ENCODE measurements around the gene EMP1.
A peak's percentile ranks its signal among the peaks of the same experiment; 100 is the strongest.

EMP1 gene

GRCh38 chr12:13179211-13180074, 17.1 kb upstream of the EMP1 start:
- peak overlapping the region; percentile 18 for H3K4me3 Mint-ChIP-seq
- H3K27ac Mint-ChIP-seq, result no peak overlapping the region
- H3K9me3 Mint-ChIP-seq, result no peaks in the 10 kb centered on the region
- peaks cover 9% of the 10 kb centered on the region for H3K4me1 Mint-ChIP-seq
- no peak for DNase-seq (ENCODE audit: low spot score in 2 of 2)
- H3K36me3 Mint-ChIP-seq, result no peaks in the 10 kb centered on the region
- peak; percentile 88 for ATAC-seq (ENCODE audit: low read depth)
- peaks cover 26% of the 10 kb centered on the region for H3K27me3 Mint-ChIP-seq

DNA sequence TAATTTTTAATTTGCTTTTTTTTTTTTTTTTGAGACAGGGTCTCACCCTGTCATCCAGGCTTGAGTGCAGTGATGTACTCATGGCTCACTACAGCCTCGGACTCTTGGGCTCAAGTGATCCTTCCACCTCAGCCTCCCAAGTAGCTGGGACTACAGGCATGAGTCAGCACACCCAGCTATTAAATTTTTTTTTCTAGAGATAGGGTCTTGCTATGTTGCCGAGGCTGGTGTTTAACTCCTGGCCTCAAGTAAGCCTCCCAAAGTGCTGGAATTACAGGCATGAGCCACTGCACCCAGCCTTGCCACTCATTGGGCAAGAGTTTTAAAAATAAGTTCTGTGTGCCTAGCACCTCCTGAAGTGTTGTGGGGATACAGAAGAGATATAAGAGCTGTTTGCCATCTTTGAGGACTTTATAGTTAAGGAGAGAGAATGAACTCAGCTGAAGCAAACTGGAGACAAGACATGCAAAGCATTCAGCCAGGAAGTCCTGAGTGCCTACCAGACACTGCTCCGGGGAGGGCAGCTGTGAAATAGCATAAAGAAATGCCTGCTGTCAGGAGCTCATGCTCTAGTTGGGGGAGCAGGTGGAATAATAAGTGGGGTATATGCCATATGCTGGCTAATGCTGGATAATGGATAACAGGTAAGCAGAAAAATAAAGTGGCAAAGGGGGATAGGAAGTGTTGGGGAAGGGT, 15.0 kb upstream of the EMP1 start:
- H3K4me1 Mint-ChIP-seq, result peaks cover 9% of the 10 kb centered on the region
- ATAC-seq (ENCODE audit: low read depth) (no peak), DNase-seq (ENCODE audit: low spot score in 2 of 2) (no peak)
- H3K27me3 Mint-ChIP-seq, result peaks cover 26% of the 10 kb centered on the region
- H3K36me3 Mint-ChIP-seq, result no peaks in the 10 kb centered on the region
- no peak overlapping the region for H3K4me3 Mint-ChIP-seq
- no peak overlapping the region for H3K27ac Mint-ChIP-seq
- H3K9me3 Mint-ChIP-seq, result no peaks in the 10 kb centered on the region

- H3K36me3 Mint-ChIP-seq, result no peaks in the 10 kb centered on the region
- no peak overlapping the region for H3K4me3 Mint-ChIP-seq
- H3K27ac Mint-ChIP-seq, result no peak overlapping the region
- peaks cover 9% of the 10 kb centered on the region for H3K4me1 Mint-ChIP-seq
- no peaks in the 10 kb centered on the region for H3K9me3 Mint-ChIP-seq
- DNase-seq (ENCODE audit: low spot score in 2 of 2) (no peak), ATAC-seq (ENCODE audit: low read depth) (no peak)
- H3K27me3 Mint-ChIP-seq, result peaks cover 23% of the 10 kb centered on the region
These were observed 13.6 kb upstream of the EMP1 start for GRCh38 chr12:13182881-13183280.

DNA sequence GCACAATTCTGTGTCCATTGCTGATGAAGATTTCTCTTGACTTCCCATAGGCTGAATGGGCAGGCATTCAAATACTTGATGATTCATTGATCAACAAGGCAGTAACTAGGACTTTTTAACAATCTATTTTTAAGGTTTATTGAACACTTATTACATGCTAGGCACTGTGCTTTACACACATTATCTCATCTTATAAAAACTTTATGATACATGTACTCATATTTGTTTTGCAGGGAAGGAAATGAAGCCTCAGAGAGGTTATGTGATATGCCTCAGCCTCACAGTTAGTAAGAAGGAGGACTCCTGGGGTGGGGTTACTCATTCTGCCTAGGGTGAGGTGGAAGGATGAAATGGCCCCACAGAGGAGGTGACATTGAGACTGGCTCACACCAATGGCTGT, 12.9 kb upstream of the EMP1 start:
- no peak overlapping the region for H3K4me3 Mint-ChIP-seq
- ATAC-seq (ENCODE audit: low read depth) (no peak), DNase-seq (ENCODE audit: low spot score in 2 of 2) (no peak)
- H3K4me1 Mint-ChIP-seq, result peaks cover 9% of the 10 kb centered on the region
- peaks cover 21% of the 10 kb centered on the region for H3K27me3 Mint-ChIP-seq
- H3K36me3 Mint-ChIP-seq, result no peaks in the 10 kb centered on the region
- no peaks in the 10 kb centered on the region for H3K9me3 Mint-ChIP-seq
- no peak overlapping the region for H3K27ac Mint-ChIP-seq

DNA sequence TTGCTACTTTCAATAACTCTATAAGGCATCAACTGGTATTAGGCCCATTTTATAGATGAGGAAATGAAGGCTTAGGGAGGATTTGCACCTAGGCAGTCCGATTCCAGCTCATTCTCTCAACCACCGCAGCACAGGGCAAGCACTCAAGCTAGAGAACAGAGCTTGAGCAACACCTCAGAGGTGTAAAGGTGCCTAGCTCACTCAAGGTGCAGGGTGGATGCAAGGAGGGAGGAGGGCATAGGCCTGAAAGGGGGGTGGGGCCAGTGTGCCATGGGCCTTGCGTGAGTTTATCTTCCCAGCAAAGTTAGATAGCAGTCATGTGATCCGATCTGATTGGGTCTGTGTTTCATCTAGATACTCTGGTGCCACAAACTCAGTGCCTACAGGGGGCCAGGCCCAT, 10.2 kb upstream of the EMP1 start:
- ATAC-seq (ENCODE audit: low read depth) (no peak), DNase-seq (ENCODE audit: low spot score in 2 of 2) (no peak)
- Mint-ChIP-seq H3K36me3 (no peaks in the 10 kb centered on the region), H3K4me1 (no peaks in the 10 kb centered on the region), H3K27ac (no peak overlapping the region), H3K9me3 (no peaks in the 10 kb centered on the region), H3K4me3 (no peak overlapping the region), H3K27me3 (peaks cover 24% of the 10 kb centered on the region)

DNA sequence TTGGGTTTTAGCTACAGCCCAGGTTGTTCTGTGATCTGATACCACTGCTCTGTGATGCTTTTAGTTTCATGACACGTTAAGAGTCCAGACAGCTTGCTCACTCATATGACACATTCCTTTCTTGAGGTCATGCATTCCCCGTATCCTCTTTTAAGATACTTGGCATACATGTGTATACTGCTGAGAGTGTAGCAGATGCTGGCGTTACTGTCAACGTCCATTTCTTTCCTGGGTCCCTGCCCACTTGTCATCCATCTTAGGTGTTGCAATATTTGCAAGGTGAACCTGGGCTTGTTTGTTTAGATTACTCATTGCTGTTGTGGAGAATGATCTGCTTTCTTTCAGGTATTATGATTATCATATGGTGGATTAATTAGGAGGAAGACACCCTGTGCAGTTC, 9.1 kb upstream of the EMP1 start:
- Mint-ChIP-seq H3K4me1 (no peaks in the 10 kb centered on the region), H3K27me3 (peaks cover 24% of the 10 kb centered on the region), H3K27ac (no peak overlapping the region), H3K4me3 (no peak overlapping the region), H3K9me3 (no peaks in the 10 kb centered on the region), H3K36me3 (no peaks in the 10 kb centered on the region)
- DNase-seq (ENCODE audit: low spot score in 2 of 2) (no peak), ATAC-seq (ENCODE audit: low read depth) (no peak)

- H3K36me3 Mint-ChIP-seq, result no peaks in the 10 kb centered on the region
- peaks cover 22% of the 10 kb centered on the region for H3K27me3 Mint-ChIP-seq
- ATAC-seq (ENCODE audit: low read depth), result no peak
- no peak for DNase-seq (ENCODE audit: low spot score in 2 of 2)
- H3K4me1 Mint-ChIP-seq, result no peaks in the 10 kb centered on the region
- no peak overlapping the region for H3K27ac Mint-ChIP-seq
- no peaks in the 10 kb centered on the region for H3K9me3 Mint-ChIP-seq
- no peak overlapping the region for H3K4me3 Mint-ChIP-seq
These were observed 7.3 kb upstream of the EMP1 start for GRCh38 chr12:13189264-13189663.

GRCh38 chr12:13190275-13190674, 6.3 kb upstream of the EMP1 start:
- Mint-ChIP-seq H3K4me3 (no peak overlapping the region), H3K36me3 (no peaks in the 10 kb centered on the region), H3K27me3 (peaks cover 19% of the 10 kb centered on the region), H3K4me1 (no peaks in the 10 kb centered on the region), H3K9me3 (no peaks in the 10 kb centered on the region), H3K27ac (no peak overlapping the region)
- DNase-seq (ENCODE audit: low spot score in 2 of 2) (no peak), ATAC-seq (ENCODE audit: low read depth) (no peak)

GRCh38 chr12:13192719-13193118, 3.8 kb upstream of the EMP1 start:
- Mint-ChIP-seq H3K9me3 (no peaks in the 10 kb centered on the region), H3K36me3 (no peaks in the 10 kb centered on the region), H3K4me1 (peaks cover 15% of the 10 kb centered on the region), H3K4me3 (no peak overlapping the region), H3K27ac (no peak overlapping the region), H3K27me3 (peaks cover 18% of the 10 kb centered on the region)
- DNase-seq (ENCODE audit: low spot score in 2 of 2) (no peak), ATAC-seq (ENCODE audit: low read depth) (no peak)

- H3K4me3 Mint-ChIP-seq, result no peak overlapping the region
- H3K27ac Mint-ChIP-seq, result no peak overlapping the region
- ATAC-seq (ENCODE audit: low read depth) (no peak), DNase-seq (ENCODE audit: low spot score in 2 of 2) (no peak)
- H3K27me3 Mint-ChIP-seq, result peaks cover 16% of the 10 kb centered on the region
- H3K36me3 Mint-ChIP-seq, result no peaks in the 10 kb centered on the region
- H3K4me1 Mint-ChIP-seq, result peaks cover 15% of the 10 kb centered on the region
- H3K9me3 Mint-ChIP-seq, result no peaks in the 10 kb centered on the region
These were observed 2.9 kb upstream of the EMP1 start for GRCh38 chr12:13193505-13194231.

GRCh38 chr12:13194401-13195110, 2.0 kb upstream of the EMP1 start:
- Mint-ChIP-seq H3K4me1 (peaks cover 15% of the 10 kb centered on the region), H3K9me3 (no peaks in the 10 kb centered on the region), H3K4me3 (no peak overlapping the region), H3K27me3 (peaks cover 12% of the 10 kb centered on the region), H3K27ac (no peak overlapping the region), H3K36me3 (no peaks in the 10 kb centered on the region)
- ATAC-seq (ENCODE audit: low read depth), result no peak
- DNase-seq (ENCODE audit: low spot score in 2 of 2), result no peak

DNA sequence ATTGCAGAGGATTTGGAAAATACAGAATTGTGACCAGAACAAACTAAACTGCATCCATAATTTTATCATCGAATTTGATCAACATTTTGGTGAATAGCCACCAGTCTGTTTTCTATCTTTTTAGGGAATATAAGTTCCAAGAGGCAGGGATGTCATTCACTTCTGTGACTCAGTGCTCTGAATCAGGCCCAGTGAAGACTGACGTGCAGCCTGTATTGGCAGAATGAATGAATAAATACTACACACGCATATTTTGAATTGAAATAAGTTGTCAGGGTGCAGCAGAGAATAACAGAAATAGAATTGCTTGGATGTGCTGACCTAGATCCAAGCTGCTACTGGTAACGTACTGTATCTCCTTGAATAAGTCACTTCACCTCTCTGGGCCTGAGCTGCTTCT, 1.3 kb upstream of the EMP1 start:
- H3K27me3 Mint-ChIP-seq, result peaks cover 12% of the 10 kb centered on the region
- no peak overlapping the region for H3K4me3 Mint-ChIP-seq
- no peaks in the 10 kb centered on the region for H3K36me3 Mint-ChIP-seq
- ATAC-seq (ENCODE audit: low read depth) (no peak), DNase-seq (ENCODE audit: low spot score in 2 of 2) (no peak)
- H3K9me3 Mint-ChIP-seq, result no peaks in the 10 kb centered on the region
- peaks cover 15% of the 10 kb centered on the region for H3K4me1 Mint-ChIP-seq
- no peak overlapping the region for H3K27ac Mint-ChIP-seq

GRCh38 chr12:13195785-13196129, 769 bp upstream of the EMP1 start:
- DNase-seq (ENCODE audit: low spot score in 2 of 2), result no peak
- H3K36me3 Mint-ChIP-seq, result no peaks in the 10 kb centered on the region
- no peak for ATAC-seq (ENCODE audit: low read depth)
- H3K27ac Mint-ChIP-seq, result no peak overlapping the region
- H3K4me3 Mint-ChIP-seq, result no peak overlapping the region
- peaks cover 8% of the 10 kb centered on the region for H3K27me3 Mint-ChIP-seq
- H3K9me3 Mint-ChIP-seq, result no peaks in the 10 kb centered on the region
- H3K4me1 Mint-ChIP-seq, result peaks cover 15% of the 10 kb centered on the region

DNA sequence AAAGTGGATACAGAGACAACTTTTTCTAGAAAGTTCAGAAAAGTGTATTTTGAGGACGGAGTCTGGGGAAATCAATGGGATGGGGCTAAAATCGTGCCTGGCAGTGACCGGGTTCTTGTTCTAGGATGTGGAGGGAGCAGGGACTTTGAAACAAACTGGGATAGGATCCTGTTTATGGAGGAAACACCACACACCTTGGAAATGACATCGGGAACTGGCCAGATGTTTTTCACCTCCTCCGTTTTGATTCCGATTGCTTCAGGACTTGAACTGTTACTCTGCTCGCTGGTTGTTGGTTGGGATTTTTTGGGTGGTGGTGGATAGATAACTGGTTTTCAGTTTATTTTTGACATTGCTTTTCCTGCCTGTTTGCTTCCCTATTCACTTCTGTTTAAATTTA, 506 bp downstream of the EMP1 start:
- H3K36me3 Mint-ChIP-seq, result no peaks in the 10 kb centered on the region
- no peak overlapping the region for H3K27ac Mint-ChIP-seq

More for the DNA sequence above, 506 bp downstream of the EMP1 start:
- no peak for DNase-seq (ENCODE audit: low spot score in 2 of 2)
- peaks cover 4% of the 10 kb centered on the region for H3K27me3 Mint-ChIP-seq
- peaks cover 15% of the 10 kb centered on the region for H3K4me1 Mint-ChIP-seq
- peak overlapping the region; percentile 56 for H3K4me3 Mint-ChIP-seq
- no peak for ATAC-seq (ENCODE audit: low read depth)
- H3K9me3 Mint-ChIP-seq, result no peaks in the 10 kb centered on the region
